Measurements from ENCODE around the gene TRAF1.

TRAF1 gene

GRCh38 chr9:120951960-120952618 lies 25.5 kb upstream of the TRAF1 start:
- DNase-seq (ENCODE audit: insufficient read length) = no peak
- no peak for FAIRE-seq
- TF ChIP-seq POLR2A (IDR thresholded peaks at IDR 0.05; ENCODE audit: low read depth, low read length) = no peak
- no peak for TF ChIP-seq POLR2AphosphoS5 (IDR thresholded peaks at IDR 0.05; ENCODE audit: low read depth, low read length)
- TF ChIP-seq TAF1 (IDR thresholded peaks at IDR 0.05; ENCODE audit: borderline replicate concordance, low read depth, low read length) = no peak

GRCh38 chr9:120950421-120951388 lies 24.1 kb upstream of the TRAF1 start:
- TF ChIP-seq POLR2A (IDR thresholded peaks at IDR 0.05; ENCODE audit: low read depth, low read length) (no peak), POLR2AphosphoS5 (IDR thresholded peaks at IDR 0.05; ENCODE audit: low read depth, low read length) (no peak), TAF1 (IDR thresholded peaks at IDR 0.05; ENCODE audit: borderline replicate concordance, low read depth, low read length) (no peak)
- DNase-seq (ENCODE audit: insufficient read length) (no peak), FAIRE-seq (no peak)

GRCh38 chr9:120949290-120949689 lies 22.7 kb upstream of the TRAF1 start:
- DNase-seq (ENCODE audit: insufficient read length) = no peak
- TF ChIP-seq POLR2AphosphoS5 (IDR thresholded peaks at IDR 0.05; ENCODE audit: low read depth, low read length) (no peak), POLR2A (IDR thresholded peaks at IDR 0.05; ENCODE audit: low read depth, low read length) (no peak), TAF1 (IDR thresholded peaks at IDR 0.05; ENCODE audit: borderline replicate concordance, low read depth, low read length) (no peak)
- no peak for FAIRE-seq

- no peak for TF ChIP-seq TAF1 (IDR thresholded peaks at IDR 0.05; ENCODE audit: borderline replicate concordance, low read depth, low read length)
- no peak for TF ChIP-seq POLR2AphosphoS5 (IDR thresholded peaks at IDR 0.05; ENCODE audit: low read depth, low read length)
- no peak for TF ChIP-seq POLR2A (IDR thresholded peaks at IDR 0.05; ENCODE audit: low read depth, low read length)
- DNase-seq (ENCODE audit: insufficient read length) = no peak
- no peak for FAIRE-seq
These were observed 22.2 kb upstream of the TRAF1 start for GRCh38 chr9:120948824-120949223.

- FAIRE-seq (no peak), DNase-seq (ENCODE audit: insufficient read length) (no peak)
- TF ChIP-seq POLR2A (IDR thresholded peaks at IDR 0.05; ENCODE audit: low read depth, low read length) (no peak), TAF1 (IDR thresholded peaks at IDR 0.05; ENCODE audit: borderline replicate concordance, low read depth, low read length) (no peak), POLR2AphosphoS5 (IDR thresholded peaks at IDR 0.05; ENCODE audit: low read depth, low read length) (no peak)
These were observed 20.6 kb upstream of the TRAF1 start for GRCh38 chr9:120947222-120947621.

GRCh38 chr9:120946259-120946658 lies 19.7 kb upstream of the TRAF1 start:
- no peak for TF ChIP-seq POLR2AphosphoS5 (IDR thresholded peaks at IDR 0.05; ENCODE audit: low read depth, low read length)
- TF ChIP-seq POLR2A (IDR thresholded peaks at IDR 0.05; ENCODE audit: low read depth, low read length) = no peak
- TF ChIP-seq TAF1 (IDR thresholded peaks at IDR 0.05; ENCODE audit: borderline replicate concordance, low read depth, low read length) = no peak
- DNase-seq (ENCODE audit: insufficient read length) (no peak), FAIRE-seq (no peak)

- DNase-seq (ENCODE audit: insufficient read length) (no peak), FAIRE-seq (no peak)
- TF ChIP-seq POLR2A (IDR thresholded peaks at IDR 0.05; ENCODE audit: low read depth, low read length) = no peak
- TF ChIP-seq TAF1 (IDR thresholded peaks at IDR 0.05; ENCODE audit: borderline replicate concordance, low read depth, low read length) = no peak
- TF ChIP-seq POLR2AphosphoS5 (IDR thresholded peaks at IDR 0.05; ENCODE audit: low read depth, low read length) = no peak
These were observed 18.4 kb upstream of the TRAF1 start for GRCh38 chr9:120944948-120945347.

- TF ChIP-seq POLR2A (IDR thresholded peaks at IDR 0.05; ENCODE audit: low read depth, low read length) (no peak), POLR2AphosphoS5 (IDR thresholded peaks at IDR 0.05; ENCODE audit: low read depth, low read length) (no peak), TAF1 (IDR thresholded peaks at IDR 0.05; ENCODE audit: borderline replicate concordance, low read depth, low read length) (no peak)
- DNase-seq (ENCODE audit: insufficient read length) = peak; percentile 59
- peak; percentile 91 for FAIRE-seq
These were observed 17.8 kb upstream of the TRAF1 start for GRCh38 chr9:120944434-120944843.

- FAIRE-seq (no peak), DNase-seq (ENCODE audit: insufficient read length) (no peak)
- no peak for TF ChIP-seq POLR2AphosphoS5 (IDR thresholded peaks at IDR 0.05; ENCODE audit: low read depth, low read length)
- no peak for TF ChIP-seq POLR2A (IDR thresholded peaks at IDR 0.05; ENCODE audit: low read depth, low read length)
- no peak for TF ChIP-seq TAF1 (IDR thresholded peaks at IDR 0.05; ENCODE audit: borderline replicate concordance, low read depth, low read length)
These were observed 15.8 kb upstream of the TRAF1 start for GRCh38 chr9:120942186-120943001.

- DNase-seq (ENCODE audit: insufficient read length) (no peak), FAIRE-seq (no peak)
- TF ChIP-seq POLR2A (IDR thresholded peaks at IDR 0.05; ENCODE audit: low read depth, low read length) (no peak), POLR2AphosphoS5 (IDR thresholded peaks at IDR 0.05; ENCODE audit: low read depth, low read length) (no peak), TAF1 (IDR thresholded peaks at IDR 0.05; ENCODE audit: borderline replicate concordance, low read depth, low read length) (no peak)
These were observed 14.6 kb upstream of the TRAF1 start for GRCh38 chr9:120941046-120941770.
